Lower lobe of right lung (tissue), 2 donors: Measurements from ENCODE around the gene PFDN6. TPM values are rescaled to one million over a fixed set of nuclear protein-coding genes. Genes with fewer than 3 reads are reported as not detected.
A peak's percentile ranks its signal among the peaks of the same experiment; 100 is the strongest.
"Not testable (repeated sequence)": the region's sequence is repeated elsewhere in the genome, so short reads cannot be mapped to it uniquely, and the experiment has no call there.

Source experiments
- ATAC-seq, 2 donors: fragments of 200-7000 bp; cut with Tn5 transposase; one replicate each; pipeline ENCODE4 v1.9.1; 2020 to 2022; ENCODE audit warnings: mild to moderate bottlenecking in 2 of 2, moderate library complexity in 2 of 2
- DNase-seq: peaks from one replicate; pipeline ENCODE4 v3.0.0-alpha.2; 2020
- H3K27ac ChIP-seq: fragments of 200-600 bp; one replicate; pipeline ENCODE4 v1.8.0; 2022
- H3K27me3 ChIP-seq: fragments of 200-600 bp; one replicate; pipeline ENCODE4 v1.8.0; 2022; ENCODE audit warnings: low read depth
- H3K36me3 ChIP-seq: fragments of 200-600 bp; one replicate; pipeline ENCODE4 v1.8.0; 2022; ENCODE audit warnings: mild to moderate bottlenecking
- H3K4me1 ChIP-seq: fragments of 200-600 bp; one replicate; pipeline ENCODE4 v1.8.0; 2022
- H3K4me3 ChIP-seq: fragments of 200-600 bp; one replicate; pipeline ENCODE4 v1.8.0; 2022; ENCODE audit warnings: mild to moderate bottlenecking
- H3K9me3 ChIP-seq: fragments of 200-600 bp; one replicate; pipeline ENCODE4 v1.8.0; 2022
- intact Hi-C: fragments of 100-400 bp; cut with DNase I; formaldehyde crosslinking; loops from one replicate; pipeline ENCODE4 v1.11.0; 2022
- total RNA-seq: library from RNA; stranded (reverse); fragmentation: NEBNext Ultra II Directional; extraction: Animal tissue kit (Norgen Biotek cat#: 25700); gene quantifications from one replicate; pipeline ENCODE4 v1.2.1, GENCODE V29; 2021
- TF ChIP-seq, protein P1 (sequence below): fragments of 200-600 bp; IDR thresholded peaks from one replicate; pipeline ENCODE4 v1.8.0; 2022; ENCODE audit warnings: antibody characterized with exemption, mild to moderate bottlenecking
- donor health status: DM: no; HTN: yes; CAD: no; lungs with severe emphysema.

PFDN6 gene
- total RNA-seq, 1 donor from 2014 or later, result 32.9 TPM

DNA sequence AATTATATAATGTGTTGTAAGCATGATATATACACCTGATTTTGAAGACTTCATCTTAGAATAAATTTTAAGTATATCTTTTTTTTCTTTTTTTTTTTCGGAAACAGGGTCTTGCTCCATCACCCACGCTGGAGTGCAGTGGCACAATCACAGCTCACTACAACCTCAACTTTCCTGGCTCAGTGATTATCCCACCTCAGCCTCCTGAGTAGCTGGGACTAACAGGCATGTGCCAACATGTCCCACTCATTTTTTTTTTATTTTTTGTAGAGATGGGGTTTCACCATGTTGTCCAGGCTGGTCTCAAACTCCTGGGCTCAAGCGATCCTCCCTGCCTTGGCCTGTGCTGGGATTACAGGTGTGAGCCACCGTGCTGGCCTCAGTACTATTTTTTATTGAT, 34.8 kb upstream of the PFDN6 start:
- H3K27ac ChIP-seq, result no peak overlapping the region
- intact Hi-C loops, result no loop called here
- H3K36me3 ChIP-seq, result peaks cover 66% of the 10 kb centered on the region
- ATAC-seq (no peak), DNase-seq (no peak)
- TF ChIP-seq, protein P1, sequence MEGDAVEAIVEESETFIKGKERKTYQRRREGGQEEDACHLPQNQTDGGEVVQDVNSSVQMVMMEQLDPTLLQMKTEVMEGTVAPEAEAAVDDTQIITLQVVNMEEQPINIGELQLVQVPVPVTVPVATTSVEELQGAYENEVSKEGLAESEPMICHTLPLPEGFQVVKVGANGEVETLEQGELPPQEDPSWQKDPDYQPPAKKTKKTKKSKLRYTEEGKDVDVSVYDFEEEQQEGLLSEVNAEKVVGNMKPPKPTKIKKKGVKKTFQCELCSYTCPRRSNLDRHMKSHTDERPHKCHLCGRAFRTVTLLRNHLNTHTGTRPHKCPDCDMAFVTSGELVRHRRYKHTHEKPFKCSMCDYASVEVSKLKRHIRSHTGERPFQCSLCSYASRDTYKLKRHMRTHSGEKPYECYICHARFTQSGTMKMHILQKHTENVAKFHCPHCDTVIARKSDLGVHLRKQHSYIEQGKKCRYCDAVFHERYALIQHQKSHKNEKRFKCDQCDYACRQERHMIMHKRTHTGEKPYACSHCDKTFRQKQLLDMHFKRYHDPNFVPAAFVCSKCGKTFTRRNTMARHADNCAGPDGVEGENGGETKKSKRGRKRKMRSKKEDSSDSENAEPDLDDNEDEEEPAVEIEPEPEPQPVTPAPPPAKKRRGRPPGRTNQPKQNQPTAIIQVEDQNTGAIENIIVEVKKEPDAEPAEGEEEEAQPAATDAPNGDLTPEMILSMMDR, result no peak
- no peak overlapping the region for H3K4me3 ChIP-seq
- peaks cover 15% of the 10 kb centered on the region for H3K4me1 ChIP-seq
- no peaks in the 10 kb centered on the region for H3K9me3 ChIP-seq
- no peaks in the 10 kb centered on the region for H3K27me3 ChIP-seq

GRCh38 chr6:33259032-33259431, 30.4 kb upstream of the PFDN6 start:
- TF ChIP-seq, protein P1, result no peak
- Histone ChIP-seq H3K4me1 (no peaks in the 10 kb centered on the region), H3K27me3 (no peaks in the 10 kb centered on the region), H3K4me3 (no peak overlapping the region), H3K36me3 (peaks cover 84% of the 10 kb centered on the region), H3K27ac (no peak overlapping the region), H3K9me3 (no peaks in the 10 kb centered on the region)
- intact Hi-C loops, result no loop called here
- no peak for DNase-seq
- no peak for ATAC-seq

- H3K27me3 ChIP-seq, ATAC-seq, H3K4me1 ChIP-seq, intact Hi-C loops, H3K4me3 ChIP-seq, H3K27ac ChIP-seq, DNase-seq, H3K9me3 ChIP-seq: not testable (repeated sequence)
- peaks cover 95% of the 10 kb centered on the region for H3K36me3 ChIP-seq
Observed at GRCh38 chr6:33262490-33262889, 26.9 kb upstream of the PFDN6 start.

DNA sequence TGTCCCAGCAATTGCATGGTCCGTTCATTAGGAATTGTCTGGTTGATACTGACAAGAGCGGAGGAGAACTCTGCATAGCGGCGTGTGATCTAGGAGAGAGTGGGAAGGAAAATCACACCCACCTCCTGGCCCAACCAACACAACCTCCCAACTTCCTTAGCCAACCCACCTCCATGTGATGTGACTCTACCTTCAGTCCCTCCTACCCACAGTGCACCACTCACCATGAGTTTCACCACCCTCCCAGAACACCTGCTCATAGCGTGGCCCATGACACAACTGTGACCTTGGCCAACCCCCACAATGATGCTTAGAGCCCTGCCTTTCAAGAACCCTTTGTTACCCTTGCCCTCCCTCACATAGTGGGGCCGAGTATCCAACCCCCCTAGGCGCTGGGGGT, 25.4 kb upstream of the PFDN6 start:
- ATAC-seq, result peak in 1 of 2 donors; percentile 20
- H3K4me3 ChIP-seq, result no peak overlapping the region
- TF ChIP-seq, protein P1, result no peak
- H3K27ac ChIP-seq, result no peak overlapping the region
- H3K4me1 ChIP-seq, result no peaks in the 10 kb centered on the region
- H3K9me3 ChIP-seq, result no peaks in the 10 kb centered on the region
- DNase-seq, result no peak
- intact Hi-C loops, result no loop called here
- H3K36me3 ChIP-seq, result peaks cover 96% of the 10 kb centered on the region
- H3K27me3 ChIP-seq, result no peaks in the 10 kb centered on the region

DNA sequence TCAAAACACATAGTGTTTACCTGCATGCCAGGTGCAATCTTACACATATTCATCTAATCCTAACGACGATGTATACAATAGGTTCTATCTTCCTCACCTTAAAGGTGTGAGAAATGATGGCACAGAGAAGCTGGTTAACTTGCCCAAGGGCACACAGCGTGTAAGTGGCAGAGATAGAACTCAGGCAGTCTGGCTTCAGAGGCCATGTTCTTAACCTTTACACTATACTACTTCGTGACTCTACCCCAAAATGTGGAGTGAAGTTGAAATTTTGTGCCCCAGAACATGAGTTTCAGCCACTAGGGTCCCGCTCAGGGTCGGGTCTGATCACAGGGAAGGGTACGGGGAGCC, 18.3 kb upstream of the PFDN6 start:
- TF ChIP-seq, protein P1, result no peak
- Histone ChIP-seq H3K27ac (peak overlapping the region; percentile 91), H3K27me3 (no peaks in the 10 kb centered on the region), H3K4me3 (peak overlapping the region; percentile 83), H3K4me1 (peaks cover 51% of the 10 kb centered on the region), H3K36me3 (peaks cover 70% of the 10 kb centered on the region), H3K9me3 (no peaks in the 10 kb centered on the region)
- intact Hi-C loops, result no loop called here
- DNase-seq (no peak), ATAC-seq (peak; percentile 10 to 36)

GRCh38 chr6:33271468-33272274, 17.7 kb upstream of the PFDN6 start, which contains the start of the genes RPS18 and VPS52:
TSS of gene RPS18 (plus strand) at chr6:33272075. CDS start at chr6:33272120, 45 bp downstream.
TSS of gene VPS52 (minus strand) at chr6:33271876. CDS start at chr6:33271675, 201 bp downstream.
- Histone ChIP-seq H3K36me3 (peaks cover 69% of the 10 kb centered on the region), H3K27me3 (no peaks in the 10 kb centered on the region), H3K4me3 (peak within 1 kb of the TSS; percentile 83), H3K9me3 (no peaks in the 10 kb centered on the region), H3K4me1 (peaks cover 57% of the 10 kb centered on the region), H3K27ac (peak within 1 kb of the TSS; percentile 91)
- TF ChIP-seq, protein P1, result no peak
- DNase-seq (peak; percentile 94), ATAC-seq (peak; percentile 96 to 97)
- intact Hi-C loops, result no loop called here
